ENCODE data around the gene CHM.
A peak's percentile ranks its signal among the peaks of the same experiment; 100 is the strongest.
"Not testable (repeated sequence)": the region's sequence is repeated elsewhere in the genome, so short reads cannot be mapped to it uniquely, and the experiment has no call there.

The CHM gene, protein sequence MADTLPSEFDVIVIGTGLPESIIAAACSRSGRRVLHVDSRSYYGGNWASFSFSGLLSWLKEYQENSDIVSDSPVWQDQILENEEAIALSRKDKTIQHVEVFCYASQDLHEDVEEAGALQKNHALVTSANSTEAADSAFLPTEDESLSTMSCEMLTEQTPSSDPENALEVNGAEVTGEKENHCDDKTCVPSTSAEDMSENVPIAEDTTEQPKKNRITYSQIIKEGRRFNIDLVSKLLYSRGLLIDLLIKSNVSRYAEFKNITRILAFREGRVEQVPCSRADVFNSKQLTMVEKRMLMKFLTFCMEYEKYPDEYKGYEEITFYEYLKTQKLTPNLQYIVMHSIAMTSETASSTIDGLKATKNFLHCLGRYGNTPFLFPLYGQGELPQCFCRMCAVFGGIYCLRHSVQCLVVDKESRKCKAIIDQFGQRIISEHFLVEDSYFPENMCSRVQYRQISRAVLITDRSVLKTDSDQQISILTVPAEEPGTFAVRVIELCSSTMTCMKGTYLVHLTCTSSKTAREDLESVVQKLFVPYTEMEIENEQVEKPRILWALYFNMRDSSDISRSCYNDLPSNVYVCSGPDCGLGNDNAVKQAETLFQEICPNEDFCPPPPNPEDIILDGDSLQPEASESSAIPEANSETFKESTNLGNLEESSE

DNA sequence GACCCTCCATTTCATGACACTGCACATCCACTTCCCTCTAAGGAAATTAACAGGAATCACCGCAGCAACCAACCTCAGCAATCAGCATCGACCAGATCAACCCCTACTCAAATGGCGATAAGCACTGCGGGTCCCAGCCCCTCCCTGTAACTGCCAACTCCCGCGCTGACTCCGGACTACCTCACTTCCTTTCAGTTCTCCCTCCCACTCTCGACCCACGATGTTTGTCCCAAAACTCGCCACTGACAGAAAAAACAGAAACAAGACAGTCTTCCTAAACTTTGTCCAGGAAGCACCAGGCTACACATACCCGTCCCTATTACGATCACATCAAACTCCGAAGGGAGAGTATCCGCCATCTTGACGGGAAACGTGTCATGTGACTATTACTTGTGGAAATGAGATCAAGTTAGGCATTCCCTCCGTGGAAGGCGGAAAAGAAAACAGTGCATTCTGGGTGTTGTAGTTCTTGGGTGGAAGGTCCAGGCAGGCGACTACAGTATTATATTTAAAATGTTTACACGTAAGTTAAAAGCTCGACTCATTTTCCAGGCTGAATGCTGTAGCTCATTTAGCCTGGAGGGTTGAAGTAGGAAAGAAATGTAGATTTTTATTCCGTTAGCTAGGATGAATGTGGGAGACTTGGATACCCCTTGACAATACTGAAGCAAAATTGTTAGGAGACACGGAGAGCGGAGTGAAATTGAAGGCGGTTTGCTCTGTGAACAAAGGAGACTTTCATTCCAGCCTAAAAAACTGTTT lies at the start of gene CHM:
Gene CHM, minus strand, starts transcription at position 385 of the 762 bp plus-strand sequence. Its CDS starts 26 bp downstream, at position 359.
- peak; percentile 11 to 14 for DNase-seq (ENCODE audit: low read depth in 2 of 2)

DNA sequence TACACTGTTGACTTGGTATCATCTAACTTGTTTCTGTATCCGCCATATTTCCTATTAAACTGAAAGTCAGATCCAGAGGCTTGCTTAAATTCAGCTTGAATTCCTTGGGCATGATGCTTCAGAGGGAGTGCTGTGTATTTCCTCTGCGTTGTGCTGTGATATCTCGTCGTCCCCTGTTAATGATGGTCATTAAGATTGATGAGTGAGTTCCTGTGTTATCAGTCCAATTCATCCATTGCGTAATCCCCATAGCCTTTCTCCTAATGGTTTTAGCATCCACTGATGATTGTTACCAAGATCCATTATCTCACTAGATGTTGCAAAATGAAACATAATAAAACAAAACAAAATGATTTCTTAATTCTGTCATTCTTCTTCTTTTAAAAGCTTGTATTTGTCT lies 31.3 kb upstream of the CHM start:
- no peak for DNase-seq (ENCODE audit: low read depth in 2 of 2)

DNA sequence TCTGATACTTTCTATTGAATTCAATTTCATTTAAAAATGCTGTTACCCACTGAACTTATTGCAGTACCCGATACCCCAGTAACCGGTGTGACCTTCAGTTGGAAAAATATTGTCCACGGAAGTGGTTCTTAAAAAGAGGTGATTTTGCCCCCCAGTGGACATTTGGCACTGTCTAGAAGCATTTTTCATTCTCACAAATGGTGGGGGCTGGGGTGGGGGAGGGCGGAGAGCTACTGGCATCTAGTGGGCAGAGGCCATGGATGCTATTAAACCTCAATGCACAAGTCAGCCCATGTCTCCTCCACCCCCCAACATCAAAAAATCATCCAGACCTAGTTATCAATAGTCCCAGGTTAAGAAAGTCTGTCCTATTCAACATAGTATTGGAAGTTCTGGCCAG lies 19.6 kb upstream of the CHM start:
- no peak for DNase-seq (ENCODE audit: low read depth in 2 of 2)

DNA sequence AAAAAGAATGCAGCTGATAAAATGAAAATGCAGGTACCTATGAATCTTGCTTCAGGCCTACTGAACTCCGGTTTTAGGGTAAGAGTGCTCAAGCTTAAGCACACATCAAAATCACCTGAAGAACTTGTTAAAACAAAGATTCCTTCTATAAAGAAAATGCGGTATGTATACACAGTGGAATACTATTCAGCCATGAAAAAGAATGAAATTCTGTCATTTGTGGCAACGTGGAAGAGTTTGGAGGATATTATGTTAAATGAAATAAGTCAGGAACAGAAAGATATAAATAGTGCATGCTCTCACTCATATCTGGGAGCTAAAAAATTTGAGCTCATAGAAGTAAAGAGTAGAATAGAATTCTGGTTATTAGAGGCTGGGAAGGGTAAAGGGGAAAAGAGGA lies 14.0 kb upstream of the CHM start:
- DNase-seq (ENCODE audit: low read depth in 2 of 2): no peak

GRCh38 chrX:86051741-86052140 lies 4.4 kb upstream of the CHM start:
- no peak for DNase-seq (ENCODE audit: low read depth in 2 of 2)

DNA sequence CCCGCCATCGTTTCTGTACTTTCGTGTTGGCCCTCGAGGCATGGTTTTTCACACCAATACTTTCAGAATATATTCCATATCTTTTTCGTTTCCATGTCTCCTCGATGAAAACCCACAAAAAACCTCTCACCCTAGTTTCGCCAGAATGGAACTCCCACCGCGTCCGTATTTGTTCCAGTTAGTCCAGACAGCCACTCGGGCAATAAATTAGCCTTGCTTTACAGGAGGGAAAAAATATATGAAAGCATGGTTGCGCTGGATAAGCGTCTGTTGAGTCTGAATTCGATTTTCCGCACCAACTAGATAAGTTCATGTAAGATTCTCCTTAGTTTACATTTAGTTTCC lies 550 bp upstream of the CHM start:
- DNase-seq (ENCODE audit: low read depth in 2 of 2): no peak

GRCh38 chrX:86044216-86044615 lies 3.1 kb downstream of the CHM start:
- no peak for DNase-seq (ENCODE audit: low read depth in 2 of 2)

GRCh38 chrX:86039625-86040568 lies 7.5 kb downstream of the CHM start:
- no peak for DNase-seq (ENCODE audit: low read depth in 2 of 2)

DNA sequence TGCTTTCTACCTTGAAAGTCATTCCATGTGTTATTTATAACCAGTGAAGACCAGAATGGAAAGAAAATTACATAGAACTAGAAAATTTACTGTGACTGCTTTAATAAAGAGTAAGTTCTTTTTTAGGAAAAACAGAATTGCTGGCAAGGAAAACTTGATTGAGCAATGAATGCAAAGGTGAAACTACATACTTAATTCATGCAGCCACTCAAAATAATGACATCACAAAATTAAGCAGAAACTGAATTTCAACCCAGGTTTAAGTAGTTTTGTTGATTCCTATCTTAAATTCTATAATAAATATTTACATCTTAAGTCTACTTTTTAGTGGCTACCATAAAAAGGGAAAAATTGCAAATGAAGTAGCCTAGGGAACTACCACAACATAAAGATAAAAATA lies 14.0 kb downstream of the CHM start:
- no peak for DNase-seq (ENCODE audit: low read depth in 2 of 2)

- no peak for DNase-seq (ENCODE audit: low read depth in 2 of 2)
Observed at GRCh38 chrX:86028681-86029080, 18.7 kb downstream of the CHM start.

DNA sequence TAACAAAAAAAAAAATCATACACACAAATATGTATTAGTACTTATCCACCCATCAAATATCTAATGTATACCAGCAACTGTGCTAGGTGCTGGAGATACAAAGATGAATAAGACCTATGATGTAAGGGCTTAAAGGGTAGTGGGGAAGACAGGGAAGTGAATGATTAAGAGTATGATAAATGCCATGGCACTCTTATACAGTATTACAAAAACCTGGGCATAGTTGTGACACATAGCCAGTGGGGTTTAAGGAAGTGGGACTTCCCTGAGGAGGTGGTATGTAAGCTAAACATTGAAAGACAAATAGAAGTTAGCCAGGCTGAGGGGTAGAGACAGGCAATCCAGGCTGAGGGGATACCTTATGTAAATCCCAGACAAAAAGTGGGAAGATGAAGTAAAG lies 23.5 kb downstream of the CHM start:
- DNase-seq (ENCODE audit: low read depth in 2 of 2): no peak

DNA sequence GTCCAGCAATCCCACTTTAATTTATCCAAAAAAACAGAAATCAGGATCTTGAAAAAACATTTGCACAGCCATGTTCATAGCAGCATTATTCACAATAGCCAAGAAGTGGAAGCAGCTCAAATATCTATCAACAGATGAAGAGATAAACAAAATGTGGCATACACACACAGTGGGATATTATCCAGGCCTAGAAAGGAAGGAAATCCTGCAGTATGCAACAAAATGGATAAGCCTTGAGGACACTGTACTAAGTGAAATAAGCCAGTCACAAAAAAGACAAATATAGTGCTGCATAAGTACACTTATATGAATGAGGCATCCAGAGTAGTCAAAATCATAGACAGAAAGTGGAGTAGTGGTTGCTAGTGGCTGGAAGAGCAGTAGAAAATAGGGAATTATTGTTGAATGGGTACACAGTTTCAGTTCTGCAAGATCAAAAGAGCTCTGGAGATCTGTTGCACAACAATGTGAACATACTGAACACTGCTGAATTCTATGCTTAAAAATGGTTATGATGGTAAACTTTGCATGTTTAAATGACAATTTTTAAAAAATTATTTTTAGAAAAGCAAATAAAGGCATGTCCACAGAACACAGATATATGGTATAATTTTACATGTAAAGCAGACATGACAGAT lies 25.6 kb downstream of the CHM start:
- DNase-seq (ENCODE audit: low read depth in 2 of 2): no peak

- DNase-seq (ENCODE audit: low read depth in 2 of 2): no peak
Observed at GRCh38 chrX:86016139-86016538, 31.2 kb downstream of the CHM start.

- DNase-seq (ENCODE audit: low read depth in 2 of 2): not testable (repeated sequence)
Observed at GRCh38 chrX:86014959-86015358, 32.4 kb downstream of the CHM start.

GRCh38 chrX:86014421-86014820 lies 32.9 kb downstream of the CHM start:
- DNase-seq (ENCODE audit: low read depth in 2 of 2): no peak

DNA sequence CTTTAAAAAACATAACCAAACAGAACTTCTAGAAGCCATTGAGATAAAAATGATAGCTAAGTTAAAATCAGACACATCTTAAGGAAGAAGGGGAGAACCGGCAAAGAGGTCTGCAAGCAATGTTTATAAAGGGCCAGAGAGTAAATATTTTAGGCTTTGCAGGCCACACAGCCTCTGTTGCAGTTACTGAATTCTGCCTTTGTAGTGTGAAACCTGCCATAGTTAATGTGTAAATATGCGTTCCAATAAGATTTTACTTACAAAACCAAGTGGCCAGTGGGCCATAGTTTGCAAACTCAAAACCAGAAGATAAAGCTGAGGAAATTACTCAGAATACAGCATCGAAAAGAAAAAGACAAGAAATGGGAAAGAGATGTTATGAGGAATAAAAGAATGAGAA lies 33.6 kb downstream of the CHM start:
- no peak for DNase-seq (ENCODE audit: low read depth in 2 of 2)

DNA sequence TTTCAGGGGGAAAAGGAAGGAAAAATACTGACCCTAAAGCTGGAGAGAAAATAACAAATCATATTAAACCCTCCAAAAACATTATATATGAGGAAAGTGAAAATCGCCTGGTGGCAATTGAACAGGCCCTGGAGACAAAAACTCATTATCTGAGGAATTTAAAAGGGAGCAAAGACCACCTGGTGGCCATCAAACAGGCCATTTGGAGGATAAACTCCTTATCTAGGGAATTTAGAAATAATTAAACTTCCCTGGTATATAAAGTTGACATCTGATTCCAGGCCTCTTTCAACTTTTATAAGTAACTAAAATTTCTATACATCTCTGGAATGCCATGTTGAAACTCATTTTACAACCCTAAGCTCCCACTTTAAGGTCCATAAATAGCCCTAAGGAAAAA lies 35.2 kb downstream of the CHM start:
- no peak for DNase-seq (ENCODE audit: low read depth in 2 of 2)

DNA sequence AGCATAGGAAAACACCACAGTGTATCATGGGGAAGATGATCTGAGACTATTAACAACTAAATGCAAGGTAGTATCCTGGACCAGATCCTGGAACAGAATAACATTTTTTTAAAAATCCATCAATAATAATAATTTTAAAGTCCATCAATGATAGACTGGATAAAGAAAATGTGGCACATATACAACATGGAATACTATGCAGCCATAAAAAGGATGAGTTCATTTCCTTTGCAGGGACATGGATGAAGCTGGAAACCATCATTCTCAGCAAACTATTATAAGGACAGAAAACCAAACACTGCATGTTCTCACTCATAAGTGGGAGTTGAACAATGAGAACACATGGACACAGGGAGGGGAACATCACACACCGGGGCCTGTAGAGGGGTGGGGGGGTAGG lies 37.6 kb downstream of the CHM start:
- not testable (repeated sequence) for DNase-seq (ENCODE audit: low read depth in 2 of 2)

- DNase-seq (ENCODE audit: low read depth in 2 of 2): not testable (repeated sequence)
Observed at GRCh38 chrX:86007891-86008290, 39.5 kb downstream of the CHM start.

DNA sequence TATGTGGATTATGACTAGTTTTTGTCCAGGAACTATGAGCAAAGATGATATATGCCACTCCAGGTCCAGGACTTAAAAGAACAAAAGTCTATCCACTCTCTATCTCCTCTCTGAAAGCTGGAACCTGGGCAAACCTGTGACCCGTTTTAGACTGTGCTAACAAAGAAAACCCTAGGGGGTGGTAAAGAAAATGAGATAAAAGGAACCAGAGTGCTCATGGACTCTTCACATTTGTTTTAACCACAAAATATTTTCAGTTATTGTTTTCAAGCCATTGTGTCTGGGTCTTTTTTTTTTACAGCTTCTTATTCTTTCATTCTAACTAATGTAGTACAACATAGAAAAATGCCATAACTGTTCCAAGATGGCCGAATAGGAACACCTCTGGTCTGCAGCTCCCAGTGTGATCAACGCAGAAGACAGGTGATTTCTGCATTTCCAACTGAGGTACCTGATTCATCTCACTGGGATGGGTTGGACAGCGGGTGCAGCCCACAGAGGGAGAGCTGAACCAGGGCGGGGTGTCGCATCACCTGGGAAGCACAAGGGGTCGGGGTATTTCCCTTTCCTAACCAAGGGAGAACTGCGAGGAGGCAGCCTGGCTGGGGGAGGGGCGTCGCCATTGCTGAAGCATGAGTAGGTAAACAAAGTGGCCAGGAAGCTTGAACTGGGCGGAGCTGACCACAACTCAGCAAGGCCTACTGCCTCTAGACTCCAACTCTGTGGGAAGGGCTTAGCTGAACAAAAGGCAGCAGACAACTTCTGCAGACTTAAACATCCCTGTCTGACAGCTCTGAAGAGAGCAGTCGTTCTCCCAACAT lies 45.1 kb downstream of the CHM start:
- DNase-seq (ENCODE audit: low read depth in 2 of 2): no peak
